BJ (cell line): ENCODE data around the gene DNAJC13. TPM values are rescaled to one million over a fixed set of nuclear protein-coding genes. Genes with fewer than 3 reads are reported as not detected.

Source experiments
- CTCF ChIA-PET: fragments of 350-600 bp; formaldehyde crosslinking; extraction: SDS; loops from one replicate; lab custom pipeline; 2021; ENCODE audit warnings: antibody characterized with exemption, inconsistent platforms; lab: Yijun Ruan, JAX
- POLR2A ChIA-PET: fragments of 300-600 bp; sonication (Branson Sonifier 250); formaldehyde crosslinking; extraction: SDS; loops from one replicate; lab custom pipeline; 2021; ENCODE audit warnings: antibody characterized with exemption; lab: Charles Lee
- DNase-seq: peaks from one replicate; pipeline ENCODE4 v3.0.0-alpha.2; 2011; ENCODE audit warnings: low read depth
- H3K27me3 ChIP-seq: 2 replicates; pipeline ENCODE4 v1.6.0; 2011; ENCODE audit warnings: low read length; ENCODE audit not compliant: control insufficient read depth, insufficient read depth
- H3K36me3 ChIP-seq: 2 replicates; pipeline ENCODE4 v1.5.1; 2011; ENCODE audit warnings: low read length; ENCODE audit not compliant: control insufficient read depth, insufficient read depth
- H3K4me3 ChIP-seq: 2 replicates; pipeline ENCODE4 v1.5.1; 2011; ENCODE audit warnings: low read depth, mild to moderate bottlenecking, control low read depth, low read length
- CTCF ChIP-seq: IDR thresholded peaks from 2 replicates; pipeline ENCODE4 v1.5.1; 2011; ENCODE audit warnings: low read depth, mild to moderate bottlenecking, control low read depth, inconsistent platforms, low read length, moderate library complexity; ENCODE audit not compliant: insufficient read depth
- polyA plus RNA-seq: library from polyadenylated mRNA; depleted of rRNA; stranded (reverse); fragments of >200 nt; gene quantifications from 2 replicates; pipeline ENCODE4 v1.2.3, GENCODE V29; 2011

Gene DNAJC13
- polyA plus RNA-seq, 1 experiment = 21.7 TPM

DNA sequence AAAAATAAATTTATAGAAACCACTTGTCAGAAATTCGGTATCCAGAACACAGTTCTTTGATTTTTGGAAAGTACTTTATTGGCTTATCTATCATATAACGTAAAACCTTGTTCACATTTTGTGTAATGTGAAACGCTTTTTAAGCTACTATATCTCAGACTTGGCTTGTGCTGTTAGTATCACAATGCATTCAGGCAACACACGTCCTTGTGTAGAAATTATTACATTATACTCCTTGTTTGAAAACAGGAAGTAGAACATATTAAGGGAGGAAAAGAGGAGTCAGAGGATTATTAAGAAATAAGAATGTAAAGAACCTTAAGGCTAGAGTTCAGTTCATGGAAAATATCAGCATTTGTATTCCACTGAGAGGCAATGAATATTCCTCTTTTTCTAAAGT, 1.6 kb downstream of the DNAJC13 start:
- ChIA-PET CTCF (interaction anchor here (1.5 kb wide), 1 partner anchor 14 kb away, joined by 4 read pairs; no protein-coding TSS in a partner anchor), POLR2A (interaction anchor here (0.6 kb wide), 1 partner anchor 85 kb away, joined by 3 read pairs; no protein-coding TSS in a partner anchor)
- no peak for DNase-seq
- no peaks in the 10 kb centered on the region for H3K27me3 ChIP-seq
- no peaks in the 10 kb centered on the region for H3K36me3 ChIP-seq
- TF ChIP-seq CTCF = no peak
- peak overlapping the region; percentile 93 for H3K4me3 ChIP-seq

DNA sequence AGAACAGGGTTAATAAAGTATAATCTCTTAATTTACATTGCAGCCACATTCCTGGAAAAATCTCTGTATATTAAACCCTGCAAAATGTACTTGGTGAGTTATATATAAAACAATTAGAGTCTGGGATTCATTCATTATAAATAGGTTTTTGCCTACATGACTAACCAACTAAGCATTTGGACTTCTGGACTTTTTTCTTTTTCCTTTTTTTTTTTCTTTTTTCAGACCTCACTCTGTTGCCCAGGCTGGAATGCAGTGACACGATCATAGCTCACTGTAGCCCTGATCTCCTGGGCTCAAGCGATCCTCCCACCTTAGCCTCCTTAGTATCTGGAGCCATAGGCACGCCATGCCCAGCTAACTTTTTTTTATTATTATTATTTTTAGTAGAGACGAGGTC, 4.5 kb downstream of the DNAJC13 start:
- no peaks in the 10 kb centered on the region for H3K36me3 ChIP-seq
- TF ChIP-seq CTCF = no peak
- ChIA-PET POLR2A (no interaction called here), CTCF (no interaction called here)
- no peaks in the 10 kb centered on the region for H3K27me3 ChIP-seq
- H3K4me3 ChIP-seq = no peak overlapping the region
- DNase-seq = no peak

DNA sequence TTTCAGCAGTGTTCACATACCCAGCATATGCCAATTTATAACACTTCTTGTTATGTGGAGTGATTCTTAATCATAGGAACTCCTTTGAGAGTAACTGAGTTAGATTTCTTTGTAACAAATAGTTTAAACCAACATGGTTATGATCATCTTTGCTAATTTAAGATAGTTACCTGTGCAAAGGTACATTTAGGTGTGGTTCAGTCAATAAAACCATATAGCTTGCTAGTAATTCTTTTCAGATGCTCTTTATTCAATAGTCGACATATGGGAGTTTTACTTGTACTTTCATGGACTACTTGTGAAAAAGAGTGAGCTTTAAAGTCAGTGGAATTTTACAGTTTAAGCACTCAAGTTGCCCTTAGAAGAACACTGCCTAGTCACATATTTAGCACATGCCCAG, 5.2 kb downstream of the DNAJC13 start:
- H3K27me3 ChIP-seq = no peaks in the 10 kb centered on the region
- ChIA-PET CTCF (interaction anchor here (1.2 to 1.3 kb wide), 2 partner anchors 11 to 15 kb away, joined by 3 to 5 read pairs; no protein-coding TSS in a partner anchor), POLR2A (no interaction called here)
- TF ChIP-seq CTCF = no peak
- DNase-seq = no peak
- H3K36me3 ChIP-seq = no peaks in the 10 kb centered on the region
- no peak overlapping the region for H3K4me3 ChIP-seq

GRCh38 chr3:132432639-132433038, 15.3 kb downstream of the DNAJC13 start:
- no peak for TF ChIP-seq CTCF
- POLR2A ChIA-PET = no interaction called here
- DNase-seq = peak; percentile 14
- Histone ChIP-seq H3K4me3 (no peak overlapping the region), H3K27me3 (no peaks in the 10 kb centered on the region), H3K36me3 (no peaks in the 10 kb centered on the region)
- CTCF ChIA-PET = interaction anchor here (0.9 to 1.3 kb wide), 2 partner anchors 9 to 13 kb away, joined by 4 to 5 read pairs; no protein-coding TSS in a partner anchor

- TF ChIP-seq CTCF = no peak
- DNase-seq = no peak
- Histone ChIP-seq H3K4me3 (no peak overlapping the region), H3K36me3 (no peaks in the 10 kb centered on the region; the same call in 1 of the 2 replicates), H3K27me3 (no peaks in the 10 kb centered on the region)
- ChIA-PET POLR2A (no interaction called here), CTCF (interaction anchor here (0.7 to 1.3 kb wide), 3 partner anchors 9 to 16 kb away, joined by 3 to 5 read pairs (median 3); no protein-coding TSS in a partner anchor)
Measured at GRCh38 chr3:132433121-132433520, 15.8 kb downstream of the DNAJC13 start.
